T-helper 1 cell treated with Interleukin-12 subunit alpha and Interleukin-12 subunit beta and Interleukin-4 antibody, amounts not matched to agents 30 ng/mL and 1 ng/mL, for 36 hours (primary cell): ENCODE data around the gene RAB31. TPM values are rescaled to one million over a fixed set of nuclear protein-coding genes. Genes with fewer than 3 reads are reported as not detected.
"Not testable (repeated sequence)": the region's sequence is repeated elsewhere in the genome, so short reads cannot be mapped to it uniquely, and the experiment has no call there.

ENCODE experiments used
- intact Hi-C: fragments of 100-400 bp; cut with micrococcal nuclease; formaldehyde crosslinking; loops from one replicate; pipeline ENCODE4 v1.15.1; 2024
- total RNA-seq: library from RNA; stranded (reverse); gene quantifications from 2 replicates; pipeline ENCODE4 v1.2.3, GENCODE V29; 2022

Gene RAB31
- total RNA-seq, 1 donor from 2014 or later, result 0.66 TPM

- intact Hi-C loops, result no loop called here
These were observed 170.7 kb downstream of the RAB31 start for GRCh38 chr18:9878783-9879242.

- intact Hi-C loops, result no loop called here
These were observed 176.0 kb downstream of the RAB31 start for GRCh38 chr18:9884090-9884489.

- intact Hi-C loops, result no loop called here
These were observed 176.5 kb downstream of the RAB31 start for GRCh38 chr18:9884532-9885140.

GRCh38 chr18:9885170-9886004 lies 177.3 kb downstream of the RAB31 start, which contains the start of gene TXNDC2:
Gene TXNDC2 (plus strand): TSS chr18:9885973. CDS start chr18:9886681, 708 bp downstream.
- intact Hi-C loops, result no loop called here

GRCh38 chr18:9886005-9886348 lies 177.9 kb downstream of the RAB31 start:
- intact Hi-C loops, result no loop called here

- intact Hi-C loops, result no loop called here
These were observed 179.9 kb downstream of the RAB31 start for GRCh38 chr18:9887992-9888391.

- intact Hi-C loops, result no loop called here
These were observed 182.1 kb downstream of the RAB31 start for GRCh38 chr18:9890196-9890595.

- intact Hi-C loops, result no loop called here
These were observed 182.9 kb downstream of the RAB31 start for GRCh38 chr18:9890957-9891356.

GRCh38 chr18:9891515-9891914 lies 183.4 kb downstream of the RAB31 start:
- intact Hi-C loops, result not testable (repeated sequence)

- intact Hi-C loops, result no loop called here
These were observed 186.5 kb downstream of the RAB31 start for GRCh38 chr18:9894454-9895068.

GRCh38 chr18:9897129-9897528 lies 189.0 kb downstream of the RAB31 start:
- intact Hi-C loops, result no loop called here

- intact Hi-C loops, result not testable (repeated sequence)
These were observed 189.7 kb downstream of the RAB31 start for GRCh38 chr18:9897787-9898291.

GRCh38 chr18:9898792-9899549 lies 190.9 kb downstream of the RAB31 start:
- intact Hi-C loops, result no loop called here

GRCh38 chr18:9899550-9899930 lies 191.4 kb downstream of the RAB31 start:
- intact Hi-C loops, result not testable (repeated sequence)

GRCh38 chr18:9900699-9901098 lies 192.6 kb downstream of the RAB31 start:
- intact Hi-C loops, result no loop called here

- intact Hi-C loops, result no loop called here
These were observed 193.3 kb downstream of the RAB31 start for GRCh38 chr18:9901377-9901776.

- intact Hi-C loops, result not testable (repeated sequence)
These were observed 194.2 kb downstream of the RAB31 start for GRCh38 chr18:9902264-9902663.

GRCh38 chr18:9902832-9903231 lies 194.7 kb downstream of the RAB31 start:
- intact Hi-C loops, result no loop called here

GRCh38 chr18:9905401-9905922 lies 197.4 kb downstream of the RAB31 start:
- intact Hi-C loops, result no loop called here

GRCh38 chr18:9906481-9906880 lies 198.4 kb downstream of the RAB31 start:
- intact Hi-C loops, result no loop called here

GRCh38 chr18:9907867-9908266 lies 199.8 kb downstream of the RAB31 start:
- intact Hi-C loops, result no loop called here
